DMS114 treated with DMSO at 0.1 percent for 48 hours (cell line): Measurements from ENCODE around the gene C22orf39.

Experiments used
- DNase-seq: peaks from one replicate; lab custom pipeline; 2025; ENCODE audit not compliant: unreplicated experiment; lab: John Stamatoyannopoulos, UW

C22orf39 gene

DNA sequence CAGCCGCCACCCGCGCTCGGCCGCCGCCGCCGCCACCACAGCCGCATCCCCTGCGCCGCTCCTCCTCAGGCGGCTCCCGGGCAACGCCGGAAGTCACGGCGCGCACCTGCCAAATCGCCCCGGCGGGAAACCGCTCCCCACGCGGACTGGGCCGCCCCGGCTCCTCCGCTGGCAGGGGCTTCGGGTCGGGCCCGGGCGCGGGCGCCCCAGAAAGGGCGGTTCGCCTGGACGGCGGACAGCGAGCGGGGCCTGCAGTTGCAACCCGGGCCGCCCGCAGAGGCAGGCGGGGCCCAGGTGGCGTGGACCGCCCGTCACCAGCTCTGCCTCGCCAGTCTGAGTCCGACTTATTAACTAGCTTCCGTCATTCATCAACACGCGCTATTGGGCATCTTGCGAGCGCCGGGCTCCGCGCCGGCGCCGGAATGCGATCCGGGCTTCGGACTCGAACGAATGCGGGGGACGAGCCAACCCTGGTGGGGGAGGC is 15.8 kb downstream of the C22orf39 start, which contains the start of gene HIRA:
HIRA (minus strand) TSS at position 85 of the 484 bp plus-strand sequence. CDS start 257 bp downstream, outside the sequence.
- peak; percentile 50 for DNase-seq

DNA sequence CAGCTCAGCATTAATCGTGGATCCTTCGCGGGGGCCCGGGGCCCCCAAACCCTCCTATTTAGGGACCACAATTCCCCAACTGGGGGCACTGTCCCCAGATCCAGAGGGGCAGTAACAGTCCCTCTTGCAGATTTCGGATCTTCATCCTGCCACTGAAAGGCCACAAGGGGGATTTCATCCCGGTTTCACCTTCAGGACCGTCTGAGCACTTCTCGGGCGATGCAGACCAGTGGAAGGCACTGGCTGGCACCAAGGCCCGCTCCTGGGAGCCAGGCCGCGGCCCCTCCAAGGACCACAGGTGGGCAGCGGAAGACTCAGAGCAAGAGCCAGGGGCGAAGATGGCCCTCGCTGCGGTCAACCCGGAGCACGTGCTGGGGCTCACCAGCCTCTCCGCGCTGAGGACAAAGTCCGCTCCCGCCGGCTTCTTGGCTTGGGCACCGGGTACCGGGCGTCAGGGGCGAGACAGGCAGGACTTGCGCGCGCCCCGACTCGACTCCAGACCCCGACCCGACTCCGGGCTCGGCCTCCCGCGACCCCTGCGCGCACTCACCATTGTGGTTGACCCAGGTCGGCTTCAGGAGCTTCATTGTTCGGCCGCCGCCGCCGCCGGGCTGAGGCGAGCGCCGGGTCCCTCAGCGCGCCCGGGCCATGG is 16.5 kb downstream of the C22orf39 start:
- DNase-seq = no peak

DNA sequence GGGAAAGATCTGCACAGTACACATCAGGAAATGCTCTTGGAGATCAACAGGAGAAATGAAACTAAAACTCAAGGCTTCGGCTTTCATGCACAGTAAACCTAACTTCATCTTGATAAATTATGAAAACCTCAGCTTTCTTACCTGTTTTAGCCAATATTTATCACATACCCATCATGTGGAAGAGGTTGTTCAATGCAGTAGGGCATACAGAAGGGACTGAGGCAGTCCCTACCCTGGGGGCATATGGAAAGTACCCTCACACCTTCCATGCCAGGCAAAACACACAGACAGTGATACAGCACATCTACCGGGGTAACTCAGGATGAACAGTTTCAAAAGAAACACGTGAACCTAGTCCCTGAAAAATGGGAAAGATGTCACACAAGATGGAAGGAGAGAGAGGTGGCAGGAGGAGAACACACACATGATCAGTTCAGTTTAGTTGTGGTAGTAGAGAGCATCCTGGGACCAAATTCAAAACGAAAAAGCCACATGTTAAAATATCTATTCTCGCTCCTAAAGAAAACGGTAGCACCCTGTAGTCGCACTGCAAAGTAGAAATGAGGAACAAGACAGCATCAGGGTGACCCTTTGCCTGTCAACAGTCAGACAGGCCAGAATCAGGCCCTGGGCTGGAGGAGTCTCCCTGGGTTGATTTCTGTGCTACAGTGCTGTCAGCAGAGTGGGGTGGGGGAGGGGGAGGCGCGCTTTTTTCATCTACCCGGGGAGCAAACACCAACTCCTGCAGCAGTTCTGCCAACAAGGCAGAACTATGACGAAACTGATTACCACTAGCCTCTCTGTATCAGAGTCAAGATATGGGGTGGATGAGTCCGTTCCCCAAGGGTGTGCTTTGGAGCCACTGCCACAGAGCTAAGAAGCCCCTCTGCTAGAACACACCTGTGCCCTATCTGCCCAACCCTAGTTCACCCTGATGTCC is 17.3 kb downstream of the C22orf39 start:
- no peak for DNase-seq

DNA sequence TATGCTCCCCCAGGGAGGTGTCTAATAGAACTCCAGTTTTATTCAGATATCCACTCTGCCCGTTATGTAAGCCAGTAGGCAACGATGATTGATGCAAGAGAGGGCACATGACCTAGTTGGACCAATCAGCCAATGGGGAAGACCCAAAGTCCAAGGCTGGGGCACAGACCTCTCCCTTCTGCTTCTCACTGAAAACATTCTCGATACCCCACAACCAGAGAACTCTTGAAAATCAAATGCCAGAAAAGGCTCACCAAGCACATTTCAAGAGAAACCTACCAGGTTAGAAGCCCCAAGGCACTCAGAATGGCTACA is 23.4 kb downstream of the C22orf39 start:
- no peak for DNase-seq

DNA sequence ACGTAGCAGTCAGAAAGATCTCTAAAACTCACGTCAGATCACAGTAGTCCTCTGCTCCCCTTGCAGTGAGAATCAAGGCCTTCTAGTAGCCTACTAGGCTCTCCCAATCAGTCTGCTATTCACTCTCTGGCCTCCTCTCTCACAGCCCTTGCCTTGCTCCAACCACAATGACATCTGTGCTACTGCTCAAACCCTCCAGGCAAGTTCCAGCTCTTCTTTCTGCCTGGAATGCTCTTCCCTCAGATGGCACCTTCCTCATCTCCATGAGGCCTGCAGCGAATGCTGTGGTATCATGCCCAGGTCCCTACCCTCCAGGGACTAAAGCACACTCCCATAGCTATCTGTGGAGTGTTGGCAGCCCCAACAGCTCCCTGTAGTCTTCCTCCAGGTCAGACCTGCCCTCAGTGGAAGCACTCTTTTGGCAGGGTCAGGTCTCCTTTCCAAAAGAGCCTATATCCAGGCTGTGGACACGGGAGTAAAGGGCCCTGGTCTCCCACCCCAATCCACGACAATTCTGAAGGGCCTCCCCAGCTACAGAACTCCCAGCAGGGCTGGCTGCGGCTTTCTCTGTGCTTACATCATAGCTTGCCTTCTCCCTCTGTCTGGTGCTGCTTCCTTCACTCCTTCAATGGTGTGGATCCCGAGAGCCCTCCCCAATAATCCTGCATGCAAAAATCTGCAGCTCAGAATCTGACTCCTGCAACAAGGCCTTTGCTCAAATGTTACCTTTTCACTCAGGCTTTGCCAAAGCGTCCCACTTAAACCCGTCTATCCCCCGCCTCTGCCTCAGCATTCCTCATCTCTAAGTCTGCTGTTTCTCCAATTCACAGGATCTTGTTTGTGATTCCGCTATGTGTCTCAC is 24.8 kb downstream of the C22orf39 start:
- DNase-seq = no peak

DNA sequence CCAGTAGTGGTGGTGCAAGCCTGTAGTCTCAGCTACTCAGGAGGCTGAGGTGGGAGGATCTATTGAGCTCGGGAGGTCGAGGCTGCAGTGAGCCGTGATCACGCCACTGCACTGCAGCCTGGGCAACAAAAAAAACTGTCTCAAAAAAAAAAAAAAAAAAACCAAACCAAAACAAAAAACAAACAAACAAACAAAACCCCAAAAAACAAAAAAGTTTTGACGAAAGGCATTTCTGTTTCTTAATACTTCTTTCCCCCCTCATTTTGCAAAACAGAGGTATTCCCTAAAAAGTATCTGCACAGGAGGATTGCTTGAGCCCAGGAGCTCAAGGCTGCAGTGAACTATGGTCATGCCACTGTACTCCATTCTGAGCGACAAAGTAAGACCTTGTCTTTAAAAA is 27.2 kb downstream of the C22orf39 start:
- no peak for DNase-seq

DNA sequence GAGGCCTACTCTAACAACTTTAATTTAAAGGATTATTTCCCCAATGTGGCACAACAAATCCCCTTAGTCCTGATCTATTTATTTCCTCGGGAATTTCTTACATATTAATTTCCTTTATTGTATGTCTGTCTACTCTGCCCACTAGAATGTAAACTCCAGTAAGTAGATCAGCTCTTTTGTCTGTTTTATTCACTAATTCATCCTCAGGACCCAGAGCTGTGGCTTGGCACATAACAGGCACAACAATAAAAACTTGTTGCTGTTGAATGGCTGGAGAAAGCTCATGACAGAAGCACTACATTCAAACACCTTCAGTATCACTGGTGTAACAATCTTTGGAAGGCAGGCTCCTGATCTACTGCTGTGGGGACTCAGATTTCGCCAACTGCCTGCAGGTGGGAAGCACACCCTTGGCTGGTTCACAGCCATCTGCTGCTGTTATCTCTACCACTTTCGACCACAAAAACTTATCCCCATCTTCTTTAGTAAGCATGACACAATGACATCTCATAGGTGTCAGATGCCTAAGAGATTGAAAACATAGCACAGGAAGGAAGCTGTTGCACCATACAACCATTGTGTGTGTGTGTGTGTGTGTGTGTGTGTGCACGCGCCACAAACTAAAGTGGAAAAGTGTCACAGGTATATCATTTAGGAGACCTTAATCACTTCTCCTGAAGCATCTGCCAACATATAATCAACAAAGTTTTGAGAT is 27.9 kb downstream of the C22orf39 start:
- DNase-seq = no peak

DNA sequence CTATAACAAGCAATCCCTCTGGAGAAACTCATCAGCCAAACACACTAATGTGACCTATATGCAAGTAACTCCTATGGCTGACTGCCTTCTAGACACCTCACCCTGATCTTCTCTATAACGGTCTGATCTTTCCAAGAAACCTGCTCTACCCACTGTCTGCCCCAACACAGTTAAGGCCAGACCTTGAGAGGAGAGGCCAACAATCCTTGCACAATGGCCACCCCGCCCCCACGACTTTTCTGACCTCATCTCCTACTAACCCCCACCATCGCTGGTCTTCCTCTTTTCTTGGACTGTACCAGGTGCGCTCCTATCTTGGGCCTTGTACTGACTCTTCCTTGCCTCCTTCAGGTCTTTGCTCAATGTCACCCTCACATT is 28.4 kb downstream of the C22orf39 start:
- no peak for DNase-seq

DNA sequence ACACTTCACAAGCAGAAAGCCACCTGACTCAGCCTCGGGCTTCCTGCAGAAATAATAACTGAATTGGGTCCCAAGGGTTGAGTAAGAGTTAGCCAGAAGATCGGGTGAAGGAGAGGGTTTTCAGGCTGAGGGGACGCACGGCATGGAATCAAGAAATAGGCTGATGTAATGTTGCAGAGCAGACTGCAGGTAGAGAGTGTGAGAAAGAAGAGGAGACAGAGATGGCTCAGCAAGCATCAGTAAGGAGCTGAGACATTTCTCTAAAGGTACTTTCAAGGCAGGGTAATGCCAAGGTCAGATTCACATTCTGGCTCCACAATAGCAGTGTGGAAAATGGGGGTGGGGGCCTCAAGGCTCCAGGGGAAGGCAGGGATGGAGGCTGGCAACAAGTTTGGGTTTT is 34.6 kb downstream of the C22orf39 start:
- DNase-seq = no peak

DNA sequence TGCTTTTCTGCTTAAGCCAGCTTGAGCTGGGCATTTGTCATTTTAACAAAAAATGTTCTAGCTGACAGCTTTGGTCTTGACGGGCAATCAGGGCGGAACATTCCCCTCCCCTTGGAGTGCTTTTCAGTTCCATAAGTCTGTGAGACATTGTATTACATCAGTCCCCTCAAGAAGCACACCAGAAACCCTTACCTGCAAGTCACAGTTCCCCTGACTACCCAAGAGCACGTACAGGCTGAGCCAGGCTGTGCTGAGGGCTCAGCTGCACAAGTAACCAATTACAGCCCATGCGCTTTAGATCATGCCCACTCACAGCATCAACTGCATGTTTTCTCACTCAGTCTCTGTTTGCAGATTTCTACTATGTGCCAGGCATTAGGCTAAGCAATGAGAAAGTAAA is 35.0 kb downstream of the C22orf39 start:
- DNase-seq = no peak

DNA sequence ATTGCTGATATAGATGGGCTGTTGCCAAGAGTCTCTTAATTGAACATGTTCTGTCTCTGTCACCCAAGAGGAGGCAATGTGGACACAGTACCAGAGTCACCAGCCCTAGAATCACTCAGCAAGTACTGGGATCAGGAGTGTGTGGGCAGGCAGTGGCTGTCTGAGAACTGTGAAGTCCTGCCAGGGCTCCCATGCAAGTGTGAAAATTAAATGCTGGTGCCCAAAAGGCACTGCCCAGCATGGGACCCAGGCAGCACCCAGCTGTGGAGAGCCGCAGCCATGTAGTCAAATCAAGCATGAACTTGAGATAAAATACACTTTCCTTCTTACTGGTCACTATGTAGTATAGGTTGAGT is 35.8 kb downstream of the C22orf39 start:
- DNase-seq = no peak

DNA sequence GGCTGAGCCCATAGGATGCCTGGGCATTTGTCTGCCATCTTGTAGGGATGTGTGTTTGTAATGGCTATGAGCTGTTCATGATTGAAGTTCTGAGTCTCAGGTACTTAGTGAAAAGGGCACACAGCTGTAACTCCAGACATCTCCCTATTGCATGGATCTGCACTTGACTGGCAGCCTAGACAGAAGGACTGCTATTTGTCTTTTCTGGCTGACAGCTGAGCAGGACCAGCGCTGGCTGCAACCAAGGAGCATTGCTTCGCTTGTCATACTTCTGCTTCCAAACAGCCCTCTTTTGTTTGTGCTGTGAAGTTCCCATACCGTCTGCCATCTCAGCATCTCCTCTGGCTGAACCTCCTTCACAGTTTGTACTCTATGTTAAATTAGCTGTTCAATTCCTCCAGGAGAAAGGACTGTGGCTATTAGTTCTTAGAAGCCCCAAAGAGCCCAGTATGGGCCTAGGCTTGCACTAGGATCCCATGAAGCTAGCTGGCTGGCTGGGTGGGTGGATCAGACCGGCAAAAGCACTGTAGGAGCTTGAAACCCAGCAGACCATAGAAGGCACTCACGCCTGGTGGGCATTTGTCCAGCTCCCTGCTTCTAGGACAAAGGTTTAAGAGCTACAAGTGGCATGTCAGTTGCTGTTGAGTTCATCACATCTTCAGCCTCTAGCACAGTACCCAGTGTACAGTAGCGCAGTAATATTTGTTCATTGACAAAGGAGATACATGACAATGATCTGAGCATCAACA is 36.4 kb downstream of the C22orf39 start:
- DNase-seq = no peak

DNA sequence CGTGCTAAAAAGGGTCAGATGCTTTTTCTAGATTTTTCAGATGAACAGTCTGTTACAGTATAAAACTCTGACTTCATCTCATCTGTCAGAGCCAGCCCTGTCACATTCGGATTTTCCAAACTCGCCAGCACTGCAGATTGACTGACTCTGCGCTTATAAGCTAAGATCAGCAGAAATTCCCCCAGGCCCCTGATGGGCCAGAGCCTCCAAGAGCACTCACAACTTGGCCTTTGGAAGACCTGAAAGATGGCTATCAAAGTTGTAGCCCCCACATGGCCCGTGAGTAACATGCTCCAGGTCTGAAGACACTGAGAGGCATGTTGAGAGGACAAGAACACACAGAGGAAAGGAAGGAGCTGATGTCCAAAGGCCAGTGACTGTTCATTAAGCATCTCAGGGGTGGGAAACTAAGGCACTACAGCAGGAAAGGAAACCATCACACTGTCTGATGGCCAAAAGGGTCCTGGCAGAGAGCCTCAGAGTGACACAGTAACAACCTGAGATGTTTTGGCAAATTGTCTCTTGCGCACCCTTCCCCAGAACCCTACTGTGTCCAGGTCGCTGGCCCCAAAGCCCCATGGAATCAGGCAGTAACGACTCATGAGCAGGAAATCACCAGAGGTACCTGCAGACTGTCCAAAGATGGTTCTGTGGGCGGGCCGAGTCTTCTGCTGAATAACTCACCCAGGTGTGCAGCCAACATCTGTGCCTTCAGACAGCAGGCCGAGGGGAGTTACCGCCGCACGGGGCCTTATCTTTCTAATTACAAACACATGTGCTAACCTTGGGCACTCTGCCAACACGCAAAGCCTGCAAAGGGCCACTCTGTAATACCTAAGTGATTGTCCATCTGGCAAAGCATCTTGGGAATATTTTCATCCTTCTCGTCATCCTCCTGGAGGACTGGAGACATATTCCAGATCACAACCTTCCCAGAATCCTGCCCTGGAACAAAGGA is 39.6 kb downstream of the C22orf39 start:
- DNase-seq = no peak

DNA sequence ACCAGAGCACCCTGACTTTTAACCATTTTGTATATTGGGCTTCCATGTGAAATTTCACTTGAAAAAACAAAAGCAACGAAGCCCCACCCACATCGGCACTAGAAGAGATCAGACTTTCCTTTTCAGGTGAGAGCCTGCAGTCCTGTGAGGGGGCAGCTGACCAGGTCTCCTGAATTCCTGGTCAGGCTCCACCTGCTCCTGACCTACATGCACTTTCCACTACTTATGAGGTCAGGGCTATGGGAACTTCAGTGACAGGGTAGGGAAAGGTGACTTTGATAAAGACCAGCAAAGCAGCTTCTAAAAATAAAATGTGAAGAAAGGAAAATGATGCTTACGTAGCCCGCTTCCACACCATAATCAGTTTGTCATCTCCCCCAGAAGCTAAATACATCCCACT is 40.7 kb downstream of the C22orf39 start:
- no peak for DNase-seq

DNA sequence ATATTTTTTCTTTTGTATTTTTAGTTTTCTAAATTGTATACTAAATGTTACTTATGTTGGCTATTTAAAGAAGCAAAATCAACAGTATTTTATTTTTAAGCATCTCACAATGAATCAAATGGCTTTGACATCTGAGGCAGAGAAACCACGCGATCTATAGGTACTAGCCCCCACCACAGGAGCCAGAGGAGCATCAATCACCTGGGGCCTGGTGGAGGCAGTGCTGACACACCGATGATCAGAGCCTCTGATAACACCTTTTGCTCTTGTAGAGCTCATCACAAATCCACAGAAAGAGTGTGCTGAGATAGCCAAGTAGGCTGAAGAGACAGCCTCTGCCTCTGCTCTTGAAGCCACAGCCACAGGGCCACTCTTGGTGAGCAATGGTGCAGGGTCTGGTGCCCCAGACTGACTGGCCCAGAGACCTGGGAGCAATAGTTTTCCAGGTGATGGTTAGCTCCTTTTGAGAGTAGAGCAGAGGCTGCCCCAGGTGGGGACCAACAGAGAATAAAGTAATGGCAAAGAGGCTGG is 41.2 kb downstream of the C22orf39 start:
- DNase-seq = no peak

DNA sequence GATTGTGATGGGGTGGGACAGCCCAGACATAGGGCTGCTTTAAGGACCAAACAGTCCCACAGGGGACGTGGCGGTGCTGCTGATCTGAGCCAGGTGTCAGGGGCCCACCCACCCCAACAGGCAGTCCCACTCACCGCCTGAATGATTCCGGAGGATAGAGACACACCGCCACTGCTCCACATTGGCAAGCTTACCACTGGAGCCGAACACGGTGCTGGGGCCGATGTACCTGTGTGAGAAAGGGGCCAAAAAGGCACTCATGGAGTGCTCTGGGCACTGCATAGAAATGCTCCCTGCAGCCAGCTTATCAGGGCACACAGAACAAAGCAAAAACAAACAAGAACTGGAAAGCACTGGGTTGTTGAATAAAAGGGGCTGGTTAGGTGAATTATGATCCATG is 41.9 kb downstream of the C22orf39 start:
- no peak for DNase-seq

DNA sequence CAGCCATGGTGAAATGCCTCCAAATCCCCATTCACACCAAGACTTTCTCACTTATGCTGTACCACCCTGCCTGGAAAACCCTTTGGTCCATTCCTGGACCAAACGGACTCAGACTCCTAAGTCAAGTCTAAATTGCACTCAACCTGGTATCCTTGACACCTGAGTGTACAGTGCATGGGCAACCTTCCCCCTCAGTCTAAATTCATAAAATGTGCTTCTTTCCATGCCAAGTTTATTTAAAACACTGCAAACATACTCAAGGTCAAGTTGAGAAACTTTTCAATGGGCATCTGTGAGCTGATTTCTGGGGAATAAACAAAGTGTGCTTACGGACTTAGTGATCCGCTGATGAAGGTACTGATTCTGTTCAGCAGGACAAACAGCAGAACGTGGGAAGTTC is 42.4 kb downstream of the C22orf39 start:
- DNase-seq = no peak

DNA sequence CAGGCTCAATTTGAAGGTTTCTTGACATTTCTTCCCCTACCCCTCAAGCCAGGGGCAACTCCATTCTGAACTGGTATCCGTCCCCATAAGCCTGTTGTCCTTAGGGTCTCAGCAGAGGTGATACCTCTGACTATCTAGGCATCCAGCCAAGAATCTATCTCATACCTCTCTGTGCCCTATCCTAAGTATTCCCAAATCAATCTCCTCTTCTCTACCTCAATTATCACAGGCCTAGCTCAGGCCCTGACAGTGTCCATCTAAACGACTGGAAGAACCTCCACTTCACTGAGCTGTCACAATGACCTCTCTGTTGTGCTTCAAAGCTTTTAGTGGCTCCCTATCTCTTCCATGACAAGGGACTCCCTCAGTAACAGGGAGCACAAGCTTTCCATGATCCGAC is 42.8 kb downstream of the C22orf39 start:
- no peak for DNase-seq
